ENCODE data around the gene ZFYVE9.

Gene ZFYVE9

DNA sequence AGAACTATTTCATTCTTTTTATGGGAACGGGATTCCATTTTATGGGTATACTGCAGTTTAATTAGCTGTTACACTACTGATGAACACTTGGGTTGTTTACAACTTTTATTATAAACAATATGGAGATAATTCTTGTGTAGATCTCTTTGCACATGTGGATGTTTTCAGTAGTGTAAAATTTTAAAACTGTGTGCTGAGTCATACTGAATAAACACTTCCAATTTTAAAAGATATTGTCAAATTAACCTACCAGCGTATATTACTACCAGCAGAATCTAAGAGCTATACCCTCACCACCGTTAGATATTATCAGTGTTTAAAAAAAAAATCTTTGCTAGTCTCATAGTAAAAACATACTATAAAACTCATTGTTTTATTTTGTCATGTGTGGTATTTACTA, 118.0 kb downstream of the ZFYVE9 start:
- no peak for DNase-seq

DNA sequence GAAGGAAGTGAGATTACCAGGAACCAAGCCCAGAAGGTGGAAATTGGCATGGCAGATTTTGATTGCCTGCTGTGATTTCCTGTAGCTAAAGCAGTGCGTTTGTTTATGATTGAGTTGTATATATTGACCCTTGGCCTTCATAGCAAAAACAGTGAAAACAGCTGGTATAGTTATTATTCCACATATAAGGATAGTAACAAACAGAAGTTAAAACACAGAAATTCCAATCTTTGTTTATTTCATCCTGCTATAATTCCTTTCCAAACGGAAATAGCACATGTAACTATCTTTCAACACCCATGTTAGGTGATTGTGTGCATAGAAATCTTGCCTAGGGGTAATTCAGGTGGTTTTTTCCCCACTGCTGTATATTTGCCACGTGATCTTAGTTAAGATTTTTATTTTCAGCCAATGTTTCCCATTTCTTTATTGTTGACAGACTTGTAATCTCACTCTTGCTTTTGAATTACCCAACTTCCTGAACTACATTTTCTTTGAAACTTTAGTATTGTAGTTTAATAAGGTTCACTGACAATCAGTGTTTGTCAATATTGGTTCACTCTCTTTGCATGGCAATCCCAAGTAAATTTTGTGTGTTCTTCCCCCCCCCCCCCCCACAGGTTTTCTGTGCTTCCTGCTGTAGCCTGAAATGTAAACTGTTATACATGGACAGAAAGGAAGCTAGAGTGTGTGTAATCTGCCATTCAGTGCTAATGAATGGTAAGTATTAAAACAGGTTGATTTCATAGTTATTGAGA, 121.4 kb downstream of the ZFYVE9 start:
- DNase-seq, result no peak

DNA sequence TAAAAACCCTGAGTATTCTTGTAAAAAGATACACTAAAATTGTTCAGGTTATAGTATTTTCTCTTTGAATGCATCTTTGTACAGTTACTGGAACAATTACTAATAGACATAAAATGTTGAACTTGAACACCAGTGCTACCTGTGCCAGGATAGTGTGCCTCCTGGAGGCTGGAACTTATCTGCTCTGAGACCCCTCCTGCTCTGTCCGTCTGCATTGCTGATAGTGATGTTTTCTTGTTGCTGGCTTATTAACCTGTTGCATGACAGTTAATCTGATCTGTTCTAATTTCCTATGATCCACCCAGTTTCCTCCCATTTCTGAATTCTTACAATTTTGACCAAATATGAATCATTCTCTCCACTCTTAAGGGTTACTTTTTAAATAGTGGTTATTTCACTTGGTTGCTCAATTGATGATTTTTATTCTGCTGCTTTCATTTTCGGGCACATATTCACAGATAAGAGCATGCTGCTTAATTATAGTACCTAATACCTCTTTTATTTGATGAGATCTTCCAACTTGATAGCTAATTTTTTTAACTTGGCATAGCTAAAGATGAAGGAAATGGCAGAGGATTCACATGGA, 122.7 kb downstream of the ZFYVE9 start:
- DNase-seq, result no peak

DNA sequence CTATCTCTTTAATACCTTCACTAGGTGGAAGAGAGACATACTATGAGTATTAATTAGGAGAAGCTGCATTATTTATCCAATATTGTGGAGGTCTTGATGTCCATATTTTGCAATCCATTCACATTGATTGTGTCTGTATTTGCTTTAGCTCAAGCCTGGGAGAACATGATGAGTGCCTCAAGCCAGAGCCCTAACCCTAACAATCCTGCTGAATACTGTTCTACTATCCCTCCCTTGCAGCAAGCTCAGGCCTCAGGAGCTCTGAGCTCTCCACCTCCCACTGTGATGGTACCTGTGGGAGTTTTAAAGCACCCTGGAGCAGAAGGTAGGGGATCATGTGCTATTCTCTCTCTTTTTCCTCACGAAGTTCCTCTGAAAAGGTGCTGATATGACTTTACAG, 124.6 kb downstream of the ZFYVE9 start:
- no peak for DNase-seq

DNA sequence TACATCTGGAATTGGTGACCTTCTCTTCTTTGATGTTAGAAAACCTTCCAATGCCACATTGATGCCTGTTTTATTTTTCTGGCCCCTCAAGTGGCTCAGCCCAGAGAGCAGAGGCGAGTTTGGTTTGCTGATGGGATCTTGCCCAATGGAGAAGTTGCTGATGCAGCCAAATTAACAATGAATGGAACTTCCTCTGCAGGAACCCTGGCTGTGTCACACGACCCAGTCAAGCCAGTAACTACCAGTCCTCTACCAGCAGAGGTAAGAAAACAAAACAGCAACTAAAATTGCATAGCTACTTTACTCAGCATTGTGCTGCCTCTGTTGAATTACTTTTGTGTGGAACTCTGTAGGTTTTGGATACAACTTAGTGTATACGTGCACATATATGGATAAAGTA, 126.5 kb downstream of the ZFYVE9 start:
- DNase-seq, result no peak

DNA sequence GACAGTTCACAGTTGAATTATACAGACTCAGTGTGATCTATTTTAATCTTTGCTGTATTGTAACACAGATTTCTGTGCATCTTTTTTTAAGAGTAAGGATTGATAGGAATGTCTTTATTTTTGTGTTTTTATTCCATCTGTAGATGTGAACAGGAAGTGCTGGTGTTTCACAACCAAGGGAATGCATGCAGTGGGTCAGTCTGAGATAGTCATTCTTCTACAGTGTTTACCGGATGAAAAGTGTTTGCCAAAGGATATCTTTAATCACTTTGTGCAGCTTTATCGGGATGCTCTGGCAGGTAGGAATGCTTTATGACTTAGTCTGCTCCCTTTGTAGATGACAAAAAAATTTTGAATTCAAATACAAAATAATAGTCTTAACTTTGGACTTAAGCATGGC, 139.6 kb downstream of the ZFYVE9 start:
- no peak for DNase-seq

DNA sequence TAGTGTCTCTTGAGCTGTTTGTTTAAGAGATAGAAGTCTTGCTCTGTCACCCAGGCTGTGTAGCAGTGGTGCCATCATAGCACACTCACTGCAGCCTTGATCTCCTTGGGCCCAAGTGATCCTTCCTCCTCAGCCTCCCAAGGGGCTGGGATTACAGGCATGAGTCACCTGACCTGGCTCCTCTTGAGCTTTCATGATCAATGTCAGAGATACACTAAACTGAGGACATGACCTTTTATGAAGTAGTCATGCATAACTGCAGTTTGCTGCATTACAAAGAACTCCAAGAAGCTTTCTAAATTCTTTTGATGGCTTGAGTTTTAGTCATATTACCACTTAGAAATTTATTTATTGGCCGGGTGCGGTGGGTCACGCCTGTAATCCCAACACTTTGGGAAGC, 146.4 kb downstream of the ZFYVE9 start:
- DNase-seq, result no peak

DNA sequence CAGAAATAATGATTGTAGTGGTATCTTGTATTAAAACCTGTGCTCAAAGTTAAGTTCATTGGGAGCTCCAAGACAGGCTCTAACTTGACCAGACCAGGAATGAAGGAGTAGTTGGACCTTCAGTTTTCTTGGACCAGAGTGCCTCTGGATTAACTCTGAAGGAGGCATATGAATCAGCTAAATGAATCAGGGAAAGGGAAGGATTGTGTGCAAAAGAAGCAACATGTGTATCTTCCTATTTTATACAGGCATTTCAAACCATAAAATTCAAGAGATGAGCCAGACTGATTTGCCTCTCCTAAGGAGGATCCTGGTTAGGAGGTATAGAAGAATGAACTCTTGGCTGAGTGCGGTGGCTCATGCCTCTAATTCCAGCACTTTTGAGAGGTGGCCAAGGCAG, 152.7 kb downstream of the ZFYVE9 start:
- no peak for DNase-seq

DNA sequence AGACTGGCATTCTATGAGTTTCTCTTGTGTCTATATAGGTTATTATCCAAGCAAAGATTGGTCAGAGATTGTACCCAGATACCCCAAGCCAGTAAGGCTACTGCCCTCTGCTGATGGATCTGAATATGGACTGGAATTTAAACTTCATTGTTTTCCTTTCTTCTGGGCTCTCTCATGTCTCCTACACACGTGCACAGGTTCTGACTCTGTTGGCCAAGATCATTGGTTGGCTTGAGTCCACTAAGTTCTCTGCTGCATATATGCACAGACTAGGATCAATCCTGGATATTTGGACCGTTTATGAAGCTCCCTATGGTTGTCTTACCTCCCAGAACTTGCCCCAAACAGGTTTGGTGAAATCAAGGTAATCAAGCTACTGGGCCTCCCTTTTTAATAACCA, 154.5 kb downstream of the ZFYVE9 start:
- DNase-seq, result peak; percentile 47 to 54

DNA sequence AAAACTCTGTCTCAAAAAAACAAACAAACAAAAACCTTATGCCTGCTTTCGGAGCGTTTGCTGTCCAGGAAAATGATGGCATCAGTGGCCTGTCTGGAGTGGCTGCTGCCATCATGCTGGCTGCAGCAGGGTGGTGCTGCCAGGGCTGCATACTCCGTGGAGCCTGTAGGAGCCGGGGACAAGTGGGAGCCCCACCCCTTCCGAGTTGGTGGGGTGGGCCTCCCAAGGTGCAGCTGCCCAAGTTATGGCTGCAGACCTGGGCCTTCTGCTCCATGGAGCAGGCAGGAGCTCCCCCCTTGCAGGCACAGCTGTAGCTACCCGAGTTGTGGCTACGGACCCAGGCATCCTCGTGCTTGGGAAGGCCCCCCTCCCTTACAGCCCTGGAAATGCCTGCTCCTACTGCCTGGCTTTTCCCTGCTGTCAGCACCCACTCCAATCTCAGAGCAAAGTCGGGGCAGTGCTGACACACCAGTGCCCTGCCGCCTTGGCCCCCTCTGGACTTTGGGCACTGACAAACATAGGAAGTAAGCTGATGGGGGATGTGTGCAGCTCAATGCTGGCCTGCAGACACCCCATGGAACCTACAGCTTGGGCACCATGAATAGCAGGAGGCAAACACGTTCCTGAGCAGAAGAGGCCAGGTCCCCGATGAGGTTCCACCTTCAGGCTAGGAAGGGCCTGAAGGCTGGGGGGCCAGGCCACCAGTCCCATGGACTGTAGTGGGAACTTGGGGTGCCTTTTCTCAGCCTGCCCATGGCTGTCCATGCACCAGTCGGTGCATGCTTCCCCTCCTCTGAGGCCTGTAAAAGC, 163.7 kb downstream of the ZFYVE9 start:
- DNase-seq, result no peak

DNA sequence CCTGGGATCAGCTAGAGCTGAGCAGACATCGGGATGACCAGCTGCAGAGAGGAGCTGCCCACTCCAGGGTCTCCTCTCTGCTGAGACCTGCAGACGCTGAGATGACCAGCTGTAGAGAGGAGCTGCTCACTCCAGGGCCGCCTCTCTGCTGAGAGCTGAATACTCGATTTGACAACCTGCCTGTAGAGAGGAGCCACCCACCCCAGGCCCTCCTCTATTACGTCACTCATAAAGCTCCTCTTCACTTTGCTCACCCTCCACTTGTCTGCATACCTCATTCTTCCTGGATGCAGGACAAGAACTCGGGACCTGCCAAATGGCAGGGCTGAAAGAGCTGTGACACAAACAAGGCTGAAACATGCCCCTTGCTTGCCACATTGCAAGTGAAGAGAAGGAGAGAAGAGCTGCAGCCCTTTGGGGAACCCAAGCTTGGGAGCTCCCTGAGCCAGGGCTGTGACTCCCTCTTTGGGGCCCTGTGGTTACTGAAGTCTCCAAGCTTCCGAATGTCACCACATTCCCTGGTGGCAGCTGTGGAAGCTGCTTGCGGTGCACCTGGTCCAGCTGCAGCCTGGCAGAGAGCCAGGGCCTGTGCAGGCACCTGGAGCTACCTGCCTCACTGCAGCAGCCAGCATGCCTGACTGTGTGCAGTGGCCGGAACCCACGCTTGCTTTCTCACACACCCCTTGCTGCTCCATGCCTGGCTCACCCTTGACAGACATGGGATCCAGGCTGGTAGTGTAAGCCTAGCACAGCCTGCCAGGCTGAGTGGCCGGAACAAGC, 164.5 kb downstream of the ZFYVE9 start:
- no peak for DNase-seq

DNA sequence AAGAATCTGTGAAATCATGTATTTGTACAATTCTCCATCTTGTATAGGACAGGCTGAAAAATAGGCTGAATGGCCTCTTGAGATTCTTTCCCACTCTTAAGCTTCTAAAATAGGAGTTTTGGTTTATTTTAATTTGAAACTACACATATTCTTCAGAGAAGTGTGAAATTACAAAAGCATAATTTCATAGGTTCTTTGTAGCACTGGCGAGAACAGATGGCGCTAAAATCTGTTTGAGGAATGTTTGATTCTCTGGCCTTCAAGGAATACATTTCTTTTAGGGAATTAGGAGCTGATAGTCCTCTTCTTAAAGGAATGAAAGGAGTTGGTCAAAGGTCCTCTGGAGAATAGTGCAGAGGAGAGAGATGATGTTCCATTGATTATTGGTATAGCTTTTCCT, 179.2 kb downstream of the ZFYVE9 start:
- no peak for DNase-seq

DNA sequence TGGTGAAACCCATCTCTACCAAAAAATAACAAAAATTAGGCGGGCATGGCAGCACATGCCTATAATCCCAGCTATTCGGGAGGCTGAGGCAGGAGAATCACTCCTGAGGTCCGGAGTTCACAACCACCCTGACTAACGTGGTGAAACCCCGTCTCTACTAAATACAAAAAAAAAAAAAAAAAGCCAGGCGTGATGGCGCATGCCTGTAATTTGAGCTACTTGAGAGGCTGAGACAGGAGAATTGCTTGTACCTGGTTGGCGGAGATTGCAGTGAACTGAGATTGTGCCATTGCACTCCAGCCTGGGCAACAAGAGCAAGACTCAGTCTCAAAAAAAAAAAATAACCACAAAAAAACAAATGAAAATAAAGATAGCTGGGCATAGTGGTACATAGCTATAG, 181.8 kb downstream of the ZFYVE9 start:
- DNase-seq, result no peak

DNA sequence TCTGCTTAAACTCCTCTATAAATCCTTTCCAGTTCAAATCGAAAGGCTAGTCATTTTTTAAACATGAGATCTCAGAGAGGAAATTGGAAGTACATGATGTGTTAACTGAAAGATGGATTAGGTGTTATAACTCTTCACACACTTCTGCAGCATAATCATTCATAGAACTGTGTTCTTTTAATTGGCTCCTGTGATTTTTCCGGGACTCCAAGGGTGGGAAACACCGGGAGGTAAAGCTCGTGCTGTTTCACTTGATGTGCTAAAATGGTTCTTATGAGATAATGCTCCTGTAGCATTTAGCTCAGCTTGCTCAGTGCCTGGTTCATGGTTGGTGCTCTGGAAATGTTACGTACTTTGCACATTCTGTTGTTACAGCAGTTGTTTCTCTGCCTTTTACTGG, 183.9 kb downstream of the ZFYVE9 start:
- DNase-seq, result no peak

DNA sequence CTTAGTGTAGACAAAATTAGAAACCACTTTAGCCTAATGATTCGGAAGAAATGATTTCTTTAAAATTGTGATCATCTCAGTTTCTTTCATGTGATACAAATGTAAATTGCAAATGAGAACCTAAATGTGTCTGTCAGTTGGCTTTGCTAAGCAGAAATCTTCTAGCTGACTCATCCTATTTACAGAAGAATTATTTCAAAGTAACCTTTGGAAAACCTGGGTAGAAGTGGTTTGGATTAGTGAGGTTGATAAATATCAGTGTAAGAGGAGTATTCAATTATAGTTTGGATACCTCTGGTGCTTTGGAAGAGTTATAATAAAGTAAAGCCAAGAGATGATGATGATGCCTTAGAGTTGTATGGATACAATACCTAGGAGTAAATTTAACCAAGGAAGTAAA, 186.7 kb downstream of the ZFYVE9 start:
- no peak for DNase-seq

DNA sequence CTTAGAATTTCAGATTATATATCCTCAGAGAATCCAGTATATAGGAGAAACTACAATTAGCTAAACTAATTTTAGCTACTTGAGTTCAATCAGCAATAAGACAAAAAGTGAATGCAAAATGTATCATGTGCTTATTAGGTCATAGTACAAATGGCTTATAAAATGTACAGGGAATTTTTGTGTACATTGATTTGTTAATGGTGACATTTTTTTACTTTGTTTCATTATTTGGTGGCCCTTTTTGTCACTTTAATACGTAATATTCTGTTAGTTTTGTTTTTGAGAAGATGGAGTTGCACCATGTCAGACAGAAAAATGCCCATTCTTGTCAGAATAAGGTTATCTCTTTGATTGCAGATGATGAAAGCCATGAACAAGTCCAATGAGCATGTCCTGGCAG, 190.5 kb downstream of the ZFYVE9 start:
- DNase-seq, result no peak

DNA sequence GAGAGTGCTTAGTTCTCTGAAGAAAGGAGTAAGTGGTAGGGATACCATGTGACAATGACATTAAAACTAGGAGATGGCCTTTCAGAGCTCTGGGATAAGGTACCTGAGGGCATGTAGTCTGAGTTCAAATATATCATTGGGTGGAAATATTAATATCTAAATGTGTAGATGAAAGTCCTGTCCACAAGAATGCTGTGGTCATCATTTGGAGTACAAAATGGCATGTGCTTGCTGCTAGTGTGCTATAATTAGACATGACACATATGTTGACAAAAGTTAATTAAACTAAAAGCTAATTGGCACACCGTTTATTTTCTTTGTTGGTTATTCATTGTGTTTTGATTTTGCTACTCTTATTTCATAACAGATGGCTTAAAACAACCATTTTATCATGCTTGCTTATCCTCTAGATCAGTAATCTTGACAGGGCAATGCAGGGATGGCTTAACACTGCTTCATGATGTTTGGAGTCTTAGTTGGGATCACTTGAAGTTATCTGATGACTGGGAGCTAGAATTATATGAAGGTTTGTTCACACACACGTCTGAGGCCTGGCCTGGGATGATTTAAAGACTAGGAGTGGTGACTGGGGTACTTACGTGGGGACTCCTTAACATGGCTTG, 193.1 kb downstream of the ZFYVE9 start:
- no peak for DNase-seq

DNA sequence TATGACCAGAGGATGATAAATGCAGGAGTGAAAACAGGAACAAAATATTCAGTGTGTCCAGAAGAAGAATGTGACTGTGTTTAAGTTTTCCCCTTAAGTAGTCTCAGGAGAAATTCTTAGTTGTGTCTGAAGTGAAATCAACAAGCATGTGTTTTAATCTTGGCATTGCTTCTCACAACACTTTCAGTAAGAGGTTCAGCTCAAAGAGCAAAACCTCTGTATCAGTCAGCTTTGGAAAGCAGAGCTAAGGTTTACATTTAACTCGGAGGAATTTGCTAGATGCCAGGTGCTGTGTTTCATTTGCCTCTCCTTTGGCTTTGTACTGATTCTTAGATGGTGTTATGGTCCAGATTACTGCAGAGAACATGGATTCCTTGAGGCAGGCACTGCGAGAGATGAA, 195.6 kb downstream of the ZFYVE9 start:
- no peak for DNase-seq

DNA sequence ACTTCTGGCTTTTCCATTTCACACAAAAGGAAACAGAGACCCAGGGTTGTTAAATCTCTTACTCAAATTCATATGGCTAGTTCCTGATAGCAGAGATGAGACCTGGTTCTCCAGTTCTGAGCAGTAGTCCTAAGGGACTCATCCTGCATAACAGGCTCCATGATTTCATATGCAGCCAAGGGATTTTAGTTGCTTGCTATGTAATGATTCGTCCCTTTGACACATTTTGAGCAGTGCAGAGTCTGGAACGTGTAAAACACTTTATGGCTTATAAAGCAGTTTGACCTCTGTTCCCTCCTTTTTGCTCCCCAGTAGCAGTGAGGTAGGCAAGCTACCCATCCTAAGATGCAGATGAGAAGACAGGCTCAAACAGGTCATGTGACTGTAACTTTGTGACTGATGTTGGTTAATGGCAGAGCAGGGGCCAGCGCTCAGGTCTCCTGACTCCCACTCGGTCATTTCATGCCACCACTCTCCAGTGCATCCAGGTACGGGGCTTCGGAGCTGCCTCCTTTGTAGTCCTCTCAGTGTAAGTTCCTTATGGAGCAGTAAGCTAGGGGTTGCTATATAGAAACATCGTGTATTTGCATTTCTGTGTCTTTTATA, 199.9 kb downstream of the ZFYVE9 start:
- no peak for DNase-seq

DNA sequence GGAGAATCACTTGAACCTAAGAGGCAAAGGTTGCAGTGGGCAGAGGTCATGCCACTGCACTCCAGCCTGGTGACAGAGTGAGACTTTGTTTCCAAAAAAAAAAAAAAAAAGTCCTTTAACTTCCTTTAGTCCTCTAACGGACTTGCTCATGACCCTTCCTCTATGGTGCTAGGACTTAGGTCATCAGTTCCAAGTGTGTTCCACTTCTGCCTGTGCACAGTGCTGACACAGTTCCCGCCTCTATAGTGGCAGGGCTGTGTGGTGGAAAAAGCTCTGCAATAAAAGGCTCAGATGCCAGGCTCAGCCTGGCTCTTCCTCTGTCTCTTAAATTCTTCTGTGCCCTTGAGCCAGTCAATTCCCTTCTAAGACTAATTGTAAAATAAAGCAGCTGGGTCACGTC, 202.1 kb downstream of the ZFYVE9 start:
- no peak for DNase-seq

DNA sequence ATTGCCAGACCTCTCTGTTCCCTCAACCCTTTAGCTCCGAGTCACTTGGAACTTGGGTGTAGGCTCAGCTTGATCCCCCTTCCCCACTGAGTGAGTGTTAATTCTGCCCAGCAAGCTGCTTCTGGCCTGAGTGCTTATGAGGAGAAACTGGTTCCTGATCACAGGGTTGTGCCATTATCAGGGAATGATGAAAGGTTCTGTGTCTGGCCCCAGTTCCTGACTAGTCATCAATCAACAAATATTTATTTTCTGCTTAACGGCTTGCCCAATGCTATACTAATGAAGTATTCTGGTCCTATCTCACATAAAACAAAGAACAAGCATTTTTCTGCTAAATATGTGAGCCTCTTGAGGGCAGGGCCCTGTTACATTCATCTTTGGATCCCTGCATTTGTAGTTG, 203.4 kb downstream of the ZFYVE9 start:
- no peak for DNase-seq

DNA sequence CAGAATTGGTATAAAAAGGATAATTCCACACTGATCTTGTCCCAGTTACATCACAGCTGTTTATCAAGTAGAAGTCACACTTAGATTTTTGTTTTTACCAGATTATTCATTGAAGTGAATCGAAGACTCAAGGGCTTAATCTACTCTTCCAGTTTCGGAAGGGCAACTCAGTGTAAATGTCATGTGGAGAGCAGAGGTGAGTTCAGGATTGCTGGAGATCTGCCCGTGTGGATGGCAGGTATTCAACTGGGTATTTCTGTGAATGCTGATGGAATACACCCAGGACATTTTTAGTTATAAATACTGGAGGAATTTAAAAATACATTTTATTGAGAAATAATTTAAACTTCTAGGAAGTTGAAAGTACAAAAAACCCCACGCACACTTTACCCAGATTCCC, 204.8 kb downstream of the ZFYVE9 start:
- DNase-seq, result no peak
